Natural killer cell treated with Interleukin-12 subunit alpha and Interleukin-12 subunit beta and Interleukin-15 and Interleukin-18, amount 100 ng/mL, for 72 hours (primary cell): ENCODE data around the gene STT3B. TPM values are rescaled to one million over a fixed set of nuclear protein-coding genes. Genes with fewer than 3 reads are reported as not detected.
"Not testable (repeated sequence)": the region's sequence is repeated elsewhere in the genome, so short reads cannot be mapped to it uniquely, and the experiment has no call there.

Experiments used
- ATAC-seq, 2 donors: fragments of 150-1000 bp; cut with Tn5 transposase in 1 of 2; sonication (Bioruptor Pico), chemical (Tn5 transposase) in 1 of 2; 2 replicates each; pipeline ENCODE4 v1.10.0; 2021
- DNase-seq: peaks from one replicate; pipeline ENCODE4 v3.0.0; 2022; ENCODE audit warnings: low spot score
- H3K27ac Mint-ChIP-seq, 2 donors: 1 replicate in 1 of 2; 2 replicates in 1 of 2; pipeline ENCODE4 v1.8.0; 2022; ENCODE audit warnings: mixed read lengths in 2 of 2, mild to moderate bottlenecking in 1 of 2, moderate library complexity in 1 of 2
- H3K27me3 Mint-ChIP-seq, 2 donors: 1 replicate in 1 of 2; 2 replicates in 1 of 2; pipeline ENCODE4 v1.8.0; 2022; ENCODE audit warnings: mixed read lengths in 2 of 2
- H3K36me3 Mint-ChIP-seq: one replicate; pipeline ENCODE4 v1.8.0; 2022; ENCODE audit warnings: mixed read lengths
- H3K4me1 Mint-ChIP-seq, 2 donors: 1 replicate in 1 of 2; 2 replicates in 1 of 2; pipeline ENCODE4 v1.8.0; 2022; ENCODE audit warnings: low read depth in 2 of 2, mixed read lengths in 2 of 2, mild to moderate bottlenecking in 1 of 2
- H3K4me3 Mint-ChIP-seq: one replicate; pipeline ENCODE4 v1.8.0; 2022; ENCODE audit warnings: mixed read lengths
- H3K9me3 Mint-ChIP-seq: 2 replicates; pipeline ENCODE4 v1.8.0; 2022; ENCODE audit warnings: mixed read lengths
- total RNA-seq, 2 donors: library from RNA; stranded (reverse); gene quantifications; one replicate each; pipeline ENCODE4 v1.2.3, GENCODE V29; 2022

Gene STT3B
- total RNA-seq, 2 donors from 2014 or later, result 131 to 160 TPM

GRCh38 chr3:31573036-31573779 lies 40.5 kb downstream of the STT3B start:
- no peaks in the 10 kb centered on the region for H3K27me3 Mint-ChIP-seq
- no peak overlapping the region for H3K4me3 Mint-ChIP-seq
- no peaks in the 10 kb centered on the region for H3K9me3 Mint-ChIP-seq
- peaks cover 38 to 64% of the 10 kb centered on the region in 2 donors for H3K4me1 Mint-ChIP-seq
- no peak for DNase-seq
- ATAC-seq, result peak; percentile 44 to 48
- peaks cover 4% of the 10 kb centered on the region for H3K36me3 Mint-ChIP-seq
- H3K27ac Mint-ChIP-seq, result no peak overlapping the region

GRCh38 chr3:31575448-31575847 lies 42.7 kb downstream of the STT3B start:
- Mint-ChIP-seq H3K9me3 (no peaks in the 10 kb centered on the region), H3K36me3 (peaks cover 7% of the 10 kb centered on the region), H3K27me3 (no peaks in the 10 kb centered on the region), H3K4me1 (peaks cover 31 to 56% of the 10 kb centered on the region in 2 donors), H3K4me3 (no peak overlapping the region), H3K27ac (peak overlapping the region in 1 of 2 donors; percentile 3)
- ATAC-seq (peak; percentile 51 to 65), DNase-seq (no peak)

- H3K4me1 Mint-ChIP-seq, result peaks cover 26 to 48% of the 10 kb centered on the region in 2 donors
- no peak for ATAC-seq
- peaks cover 7% of the 10 kb centered on the region for H3K36me3 Mint-ChIP-seq
- no peak overlapping the region for H3K27ac Mint-ChIP-seq
- H3K27me3 Mint-ChIP-seq, result no peaks in the 10 kb centered on the region
- no peak for DNase-seq
- H3K9me3 Mint-ChIP-seq, result no peaks in the 10 kb centered on the region
- H3K4me3 Mint-ChIP-seq, result no peak overlapping the region
Measured at GRCh38 chr3:31576521-31576920, 43.8 kb downstream of the STT3B start.

- no peaks in the 10 kb centered on the region for H3K27me3 Mint-ChIP-seq
- DNase-seq (no peak), ATAC-seq (no peak)
- peaks cover 31 to 55% of the 10 kb centered on the region in 2 donors for H3K4me1 Mint-ChIP-seq
- H3K4me3 Mint-ChIP-seq, result no peak overlapping the region
- no peak overlapping the region for H3K27ac Mint-ChIP-seq
- no peaks in the 10 kb centered on the region for H3K9me3 Mint-ChIP-seq
- H3K36me3 Mint-ChIP-seq, result peaks cover 7% of the 10 kb centered on the region
Measured at GRCh38 chr3:31577232-31577631, 44.5 kb downstream of the STT3B start.

GRCh38 chr3:31579828-31580227 lies 47.1 kb downstream of the STT3B start:
- DNase-seq, result no peak
- Mint-ChIP-seq H3K9me3 (no peaks in the 10 kb centered on the region), H3K27me3 (no peaks in the 10 kb centered on the region), H3K4me1 (peaks cover 39 to 68% of the 10 kb centered on the region in 2 donors), H3K36me3 (peaks cover 20% of the 10 kb centered on the region), H3K4me3 (no peak overlapping the region), H3K27ac (no peak overlapping the region)
- ATAC-seq, result no peak

GRCh38 chr3:31580645-31581044 lies 47.9 kb downstream of the STT3B start:
- no peak overlapping the region for H3K4me3 Mint-ChIP-seq
- DNase-seq (no peak), ATAC-seq (no peak)
- peaks cover 35 to 63% of the 10 kb centered on the region in 2 donors for H3K4me1 Mint-ChIP-seq
- H3K27ac Mint-ChIP-seq, result no peak overlapping the region
- H3K36me3 Mint-ChIP-seq, result peaks cover 24% of the 10 kb centered on the region
- H3K27me3 Mint-ChIP-seq, result no peaks in the 10 kb centered on the region
- H3K9me3 Mint-ChIP-seq, result no peaks in the 10 kb centered on the region

GRCh38 chr3:31581660-31582059 lies 48.9 kb downstream of the STT3B start:
- H3K4me1 Mint-ChIP-seq, result peaks cover 35 to 61% of the 10 kb centered on the region in 2 donors

GRCh38 chr3:31589228-31589627 lies 56.5 kb downstream of the STT3B start:
- Mint-ChIP-seq H3K9me3 (peaks cover 10% of the 10 kb centered on the region), H3K36me3 (peaks cover 54% of the 10 kb centered on the region), H3K4me1 (peaks cover 32 to 44% of the 10 kb centered on the region in 2 donors), H3K4me3 (no peak overlapping the region), H3K27ac (no peak overlapping the region), H3K27me3 (no peaks in the 10 kb centered on the region)
- no peak for DNase-seq
- no peak for ATAC-seq

More at GRCh38 chr3:31581660-31582059, 48.9 kb downstream of the STT3B start:
- Mint-ChIP-seq H3K36me3 (peaks cover 27% of the 10 kb centered on the region), H3K9me3 (no peaks in the 10 kb centered on the region), H3K4me3 (no peak overlapping the region), H3K27me3 (no peaks in the 10 kb centered on the region), H3K27ac (no peak overlapping the region)
- DNase-seq, result no peak
- no peak for ATAC-seq

GRCh38 chr3:31590650-31591049 lies 57.9 kb downstream of the STT3B start:
- Mint-ChIP-seq H3K36me3 (peaks cover 56% of the 10 kb centered on the region), H3K27ac (no peak overlapping the region), H3K4me1 (peaks cover 33 to 52% of the 10 kb centered on the region in 2 donors), H3K4me3 (no peak overlapping the region), H3K9me3 (peaks cover 10% of the 10 kb centered on the region), H3K27me3 (no peaks in the 10 kb centered on the region)
- ATAC-seq (no peak), DNase-seq (no peak)

GRCh38 chr3:31592764-31593163 lies 60.0 kb downstream of the STT3B start:
- Mint-ChIP-seq H3K9me3 (peaks cover 10% of the 10 kb centered on the region), H3K36me3 (peaks cover 55% of the 10 kb centered on the region), H3K27ac (peak overlapping the region; percentile 22 to 61), H3K27me3 (no peaks in the 10 kb centered on the region), H3K4me3 (no peak overlapping the region), H3K4me1 (peaks cover 34 to 58% of the 10 kb centered on the region in 2 donors)
- ATAC-seq (no peak), DNase-seq (no peak)

GRCh38 chr3:31596176-31596575 lies 63.5 kb downstream of the STT3B start:
- Mint-ChIP-seq H3K4me1 (peaks cover 34 to 42% of the 10 kb centered on the region in 2 donors), H3K27me3 (no peaks in the 10 kb centered on the region), H3K36me3 (peaks cover 34% of the 10 kb centered on the region), H3K9me3 (peaks cover 3% of the 10 kb centered on the region), H3K27ac (peak overlapping the region; percentile 4 to 40), H3K4me3 (no peak overlapping the region)
- no peak for ATAC-seq
- no peak for DNase-seq

- Mint-ChIP-seq H3K4me3 (no peak overlapping the region), H3K36me3 (peaks cover 41% of the 10 kb centered on the region), H3K27me3 (no peaks in the 10 kb centered on the region), H3K27ac (no peak overlapping the region), H3K9me3 (peaks cover under 1% of the 10 kb centered on the region), H3K4me1 (peaks cover 16% of the 10 kb centered on the region in 2 donors)
- ATAC-seq, result no peak
- DNase-seq, result no peak
Measured at GRCh38 chr3:31600431-31600830, 67.7 kb downstream of the STT3B start.

GRCh38 chr3:31605333-31605732 lies 72.6 kb downstream of the STT3B start:
- Mint-ChIP-seq H3K36me3 (peaks cover 55% of the 10 kb centered on the region), H3K4me1 (peaks cover 19 to 35% of the 10 kb centered on the region in 2 donors)
- DNase-seq, H3K27ac Mint-ChIP-seq, H3K4me3 Mint-ChIP-seq, H3K9me3 Mint-ChIP-seq, H3K27me3 Mint-ChIP-seq, ATAC-seq: not testable (repeated sequence)

GRCh38 chr3:31606453-31606852 lies 73.7 kb downstream of the STT3B start:
- Mint-ChIP-seq H3K36me3 (peaks cover 47% of the 10 kb centered on the region), H3K9me3 (peaks cover 6% of the 10 kb centered on the region), H3K27me3 (no peaks in the 10 kb centered on the region)

More at GRCh38 chr3:31606453-31606852, 73.7 kb downstream of the STT3B start:
- DNase-seq, result no peak
- ATAC-seq, result no peak
- Mint-ChIP-seq H3K27ac (no peak overlapping the region), H3K4me1 (peaks cover 22 to 39% of the 10 kb centered on the region in 2 donors), H3K4me3 (no peak overlapping the region)
